IMR-90 (cell line): ENCODE measurements around the gene PRR27. TPM values are rescaled to one million over a fixed set of nuclear protein-coding genes. Genes with fewer than 3 reads are reported as not detected.

Experiments used
- ATAC-seq: fragments of 200-7000 bp; cut with Tn5 transposase; 2 replicates; pipeline ENCODE4 v1.9.1; 2020; ENCODE audit warnings: low read depth, mild to moderate bottlenecking, moderate library complexity
- BruUV-seq: library from RNA; stranded (reverse); fragments of 400-500 nt; replicated peaks from 2 replicates; lab custom pipeline; 2021; lab: Mats Ljungman, UMichigan
- CTCF ChIA-PET: fragments of 300-600 bp; formaldehyde crosslinking; extraction: SDS; loops from one replicate; lab custom pipeline; 2021; ENCODE audit warnings: antibody characterized with exemption; lab: Yijun Ruan, JAX
- POLR2A ChIA-PET: fragments of 300-600 bp; sonication (Branson Sonifier 250); formaldehyde crosslinking; loops from one replicate; lab custom pipeline; 2022; ENCODE audit warnings: antibody characterized with exemption; ENCODE audit not compliant: unreplicated experiment; lab: Charles Lee
- DNase-seq: peaks from one replicate; pipeline ENCODE4 v3.0.0; 2013
- H2AFZ ChIP-seq: replicated peaks from 2 replicates; pipeline ENCODE3; 2013; ENCODE audit warnings: low read length, mild to moderate bottlenecking; ENCODE audit not compliant: poor library complexity
- H2AK5ac ChIP-seq: 2 replicates; pipeline ENCODE4 v1.6.1; 2013; ENCODE audit warnings: low read depth, low read length, inconsistent platforms
- H2AK9ac ChIP-seq: replicated peaks from 2 replicates; pipeline ENCODE3; 2013; ENCODE audit warnings: mild to moderate bottlenecking, low read depth, low read length, moderate library complexity; ENCODE audit not compliant: poor library complexity
- H2BK120ac ChIP-seq: 2 replicates; pipeline ENCODE4 v1.6.1; 2013; ENCODE audit warnings: low read depth, low read length, inconsistent platforms
- H2BK15ac ChIP-seq: 3 replicates; pipeline ENCODE4 v1.6.1; 2013; ENCODE audit warnings: low read depth, low read length, inconsistent platforms
- H2BK20ac ChIP-seq: 2 replicates; pipeline ENCODE4 v1.6.1; 2013; ENCODE audit warnings: low read depth, mild to moderate bottlenecking, inconsistent platforms, low read length, moderate library complexity
- H2BK5ac ChIP-seq: 2 replicates; pipeline ENCODE4 v1.6.1; 2013; ENCODE audit warnings: mild to moderate bottlenecking, low read depth, low read length, inconsistent platforms; ENCODE audit not compliant: poor library complexity, severe bottlenecking
- H3K14ac ChIP-seq: replicated peaks from 2 replicates; pipeline ENCODE4 v1.6.1; 2013; ENCODE audit warnings: low read depth, low read length, inconsistent platforms
- H3K18ac ChIP-seq: 2 replicates; pipeline ENCODE4 v1.6.1; 2013; ENCODE audit warnings: low read depth, low read length, control low read depth
- H3K23ac ChIP-seq: 2 replicates; pipeline ENCODE4 v1.6.1; 2013; ENCODE audit warnings: low read depth, low read length, inconsistent platforms
- H3K27ac ChIP-seq: 2 replicates; pipeline ENCODE4 v1.5.1; 2013; ENCODE audit warnings: mild to moderate bottlenecking, control low read depth, low read length; ENCODE audit not compliant: insufficient read depth
- H3K27me3 ChIP-seq: 2 replicates; pipeline ENCODE4 v1.6.1; 2013; ENCODE audit warnings: low read length; ENCODE audit not compliant: control insufficient read depth, insufficient read depth
- H3K36me3 ChIP-seq: 2 replicates; pipeline ENCODE4 v1.6.1; 2013; ENCODE audit warnings: low read length, mixed read lengths; ENCODE audit not compliant: control insufficient read depth, insufficient read depth
- H3K4ac ChIP-seq: 2 replicates; pipeline ENCODE4 v1.6.1; 2013; ENCODE audit warnings: low read depth, low read length, inconsistent platforms
- H3K4me1 ChIP-seq: 2 replicates; pipeline ENCODE4 v1.6.1; 2013; ENCODE audit warnings: low read length, mixed read lengths; ENCODE audit not compliant: control insufficient read depth, insufficient read depth
- H3K4me2 ChIP-seq: 2 replicates; pipeline ENCODE4 v1.6.1; 2013; ENCODE audit warnings: low read depth, mild to moderate bottlenecking, control low read depth, low read length, moderate library complexity
- H3K4me3 ChIP-seq: 2 replicates; pipeline ENCODE4 v1.5.1; 2013; ENCODE audit warnings: low read depth, mild to moderate bottlenecking, control low read depth, low read length, moderate library complexity; ENCODE audit not compliant: insufficient read depth
- H3K56ac ChIP-seq: 2 replicates; pipeline ENCODE4 v1.6.1; 2013; ENCODE audit warnings: low read length, inconsistent platforms; ENCODE audit not compliant: insufficient read depth; ENCODE audit errors: extremely low read depth
- H3K79me1 ChIP-seq, 2 experiments: 2 replicates each; pipeline ENCODE4 v1.6.1; 2013; ENCODE audit warnings: low read length in 2 of 2, inconsistent platforms in 1 of 2, low read depth in 1 of 2
- H3K9ac ChIP-seq: 2 replicates; pipeline ENCODE4 v1.6.1; 2013; ENCODE audit warnings: low read depth, low read length, control low read depth
- H3K9me1 ChIP-seq: 2 replicates; pipeline ENCODE4 v1.6.1; 2013; ENCODE audit warnings: low read length, inconsistent platforms; ENCODE audit not compliant: insufficient read depth
- H3K9me3 ChIP-seq: 2 replicates; pipeline ENCODE4 v1.6.1; 2013; ENCODE audit warnings: low read length; ENCODE audit not compliant: control insufficient read depth, insufficient read depth
- H4K20me1 ChIP-seq: 2 replicates; pipeline ENCODE4 v1.6.1; 2013; ENCODE audit warnings: low read length, inconsistent platforms; ENCODE audit not compliant: insufficient read depth
- H4K5ac ChIP-seq: 2 replicates; pipeline ENCODE4 v1.6.1; 2013; ENCODE audit warnings: mild to moderate bottlenecking, low read depth, low read length, control low read depth
- H4K8ac ChIP-seq, 2 experiments: 2 replicates each; pipeline ENCODE4 v1.6.1; 2013; ENCODE audit warnings: low read depth in 2 of 2, low read length in 2 of 2, control low read depth in 1 of 2, inconsistent platforms in 1 of 2
- H4K91ac ChIP-seq: 2 replicates; pipeline ENCODE4 v1.6.1; 2013; ENCODE audit warnings: low read depth, low read length, inconsistent platforms; ENCODE audit not compliant: insufficient read depth
- BHLHE40 ChIP-seq: fragments of 150-350 bp; IDR thresholded peaks from 2 replicates; pipeline ENCODE4 v1.6.1; 2016; ENCODE audit warnings: mild to moderate bottlenecking, low read depth, low read length
- ELK1 ChIP-seq: fragments of 150-350 bp; IDR thresholded peaks from 2 replicates; pipeline ENCODE4 v1.6.1; 2016; ENCODE audit warnings: low read depth, mild to moderate bottlenecking, low read length, moderate library complexity, borderline replicate concordance
- FOS ChIP-seq: fragments of 150-350 bp; IDR thresholded peaks from 2 replicates; pipeline ENCODE4 v1.6.1; 2016; ENCODE audit warnings: low read depth, low read length
- MAFK ChIP-seq: IDR thresholded peaks from 2 replicates; pipeline ENCODE4 v1.6.1; 2012; ENCODE audit warnings: low read depth, low read length, improper control_type of control experiment
- MAZ ChIP-seq: IDR thresholded peaks from 2 replicates; pipeline ENCODE4 v1.6.1; 2012; ENCODE audit warnings: low read depth, mild to moderate bottlenecking, low read length, improper control_type of control experiment, moderate library complexity, borderline replicate concordance
- MXI1 ChIP-seq: IDR thresholded peaks from 2 replicates; pipeline ENCODE4 v1.6.1; 2012; ENCODE audit warnings: low read depth, mild to moderate bottlenecking, low read length, moderate library complexity, borderline replicate concordance
- NFE2L2 ChIP-seq: fragments of 150-350 bp; IDR thresholded peaks from 2 replicates; pipeline ENCODE4 v1.6.1; 2016; ENCODE audit warnings: low read depth, mild to moderate bottlenecking, low read length
- POLR2A ChIP-seq: IDR thresholded peaks from 2 replicates; pipeline ENCODE4 v1.6.1; 2012; ENCODE audit warnings: mild to moderate bottlenecking, low read depth, low read length
- RAD21 ChIP-seq: IDR thresholded peaks from 2 replicates; pipeline ENCODE4 v1.6.1; 2012; ENCODE audit warnings: low read length, improper control_type of control experiment
- WGBS, 2 experiments: methylation state at CpG; one replicate each; pipeline versions ENCODE4 v1.1.5 to v1.1.7; 2013; ENCODE audit warnings: missing lambda C conversion rate in 2 of 2; ENCODE audit not compliant: insufficient read length in 1 of 2; ENCODE audit errors: extremely low coverage in 2 of 2; 5-methylcytosine and 5-hydroxymethylcytosine counted together
- dilution Hi-C: fragments of 300-500 bp; cut with HindIII; formaldehyde crosslinking; loops from one replicate; pipeline ENCODE4 v1.14.3; 2018; ENCODE audit warnings: low sequenced_read_pairs; ENCODE audit not compliant: unreplicated experiment
- in situ Hi-C: fragments of 300-500 bp; cut with MboI; formaldehyde crosslinking; loops from 3 replicates; pipeline ENCODE4 v1.14.3; 2019; ENCODE audit warnings: low sequenced_read_pairs, inconsistent platforms, mixed read lengths
- intact Hi-C: fragments of 100-400 bp; cut with micrococcal nuclease; formaldehyde crosslinking; loops from 2 replicates; pipeline ENCODE4 v1.10.0; 2022
- polyA plus RNA-seq, 3 experiments: library from polyadenylated mRNA; depleted of rRNA; stranded (reverse); fragments of >200 nt; gene quantifications; 2 replicates each; pipeline ENCODE4 v1.2.3, GENCODE V29; 2012; ENCODE audit warnings: low replicate concordance in 1 of 3
- total RNA-seq: library from RNA; depleted of rRNA; stranded (reverse); fragments of >200 nt; gene quantifications from 2 replicates; pipeline ENCODE4 v1.2.3, GENCODE V29; 2012
- TF ChIP-seq, protein P1 (sequence below): fragments of 150-350 bp; IDR thresholded peaks from 2 replicates; pipeline ENCODE4 v1.6.1; 2017; ENCODE audit warnings: mild to moderate bottlenecking, antibody characterized with exemption, low read length, low read depth

Gene PRR27
- total and polyA plus RNA-seq, 2 of the 4 experiments (the other 2 are of a cell fraction), result not detected

GRCh38 chr4:70133473-70133872 lies 20.6 kb upstream of the PRR27 start:
- ATAC-seq, result no peak
- DNase-seq, result no peak
- H3K23ac ChIP-seq, result no peak overlapping the region
- no peak overlapping the region for H3K14ac ChIP-seq
- no peaks in the 10 kb centered on the region for H3K79me1 ChIP-seq
- no peak overlapping the region for H2BK5ac ChIP-seq
- no peak overlapping the region for H2AK5ac ChIP-seq
- no peak overlapping the region for H3K9ac ChIP-seq
- WGBS, 2 experiments, result 60% methylated on average over 6 of the region's 15 CpGs; no CpG with 5 or more reads in 1 of the 2 experiments
- H2AFZ ChIP-seq, result no peak overlapping the region
- ChIA-PET CTCF (no interaction called here), POLR2A (no interaction called here)
- no peak overlapping the region for H2AK9ac ChIP-seq
- H3K18ac ChIP-seq, result no peak overlapping the region
- no peak overlapping the region for H2BK15ac ChIP-seq
- in situ Hi-C loops (no loop called here), dilution Hi-C loops (no loop called here), intact Hi-C loops (no loop called here)
- no peaks in the 10 kb centered on the region for H3K9me1 ChIP-seq
- TF ChIP-seq POLR2A (no peak), MXI1 (no peak), NFE2L2 (no peak), ELK1 (no peak), MAFK (no peak), RAD21 (no peak), FOS (no peak), BHLHE40 (no peak), MAZ (no peak)
- TF ChIP-seq, protein P1, sequence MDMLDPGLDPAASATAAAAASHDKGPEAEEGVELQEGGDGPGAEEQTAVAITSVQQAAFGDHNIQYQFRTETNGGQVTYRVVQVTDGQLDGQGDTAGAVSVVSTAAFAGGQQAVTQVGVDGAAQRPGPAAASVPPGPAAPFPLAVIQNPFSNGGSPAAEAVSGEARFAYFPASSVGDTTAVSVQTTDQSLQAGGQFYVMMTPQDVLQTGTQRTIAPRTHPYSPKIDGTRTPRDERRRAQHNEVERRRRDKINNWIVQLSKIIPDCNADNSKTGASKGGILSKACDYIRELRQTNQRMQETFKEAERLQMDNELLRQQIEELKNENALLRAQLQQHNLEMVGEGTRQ, result no peak
- H3K27me3 ChIP-seq, result no peaks in the 10 kb centered on the region
- no peak overlapping the region for H3K56ac ChIP-seq
- H3K27ac ChIP-seq, result no peak overlapping the region
- no peak overlapping the region for H4K8ac ChIP-seq
- no TSS peak for BruUV-seq
- H3K9me3 ChIP-seq, result no peaks in the 10 kb centered on the region
- no peaks in the 10 kb centered on the region for H3K4me1 ChIP-seq
- H2BK20ac ChIP-seq, result no peak overlapping the region
- H4K20me1 ChIP-seq, result no peaks in the 10 kb centered on the region
- H4K91ac ChIP-seq, result no peak overlapping the region
- no peak overlapping the region for H4K5ac ChIP-seq
- H3K4ac ChIP-seq, result no peak overlapping the region
- no peak overlapping the region for H3K4me3 ChIP-seq
- no peak overlapping the region for H3K4me2 ChIP-seq
- no peak overlapping the region for H2BK120ac ChIP-seq
- H3K36me3 ChIP-seq, result no peaks in the 10 kb centered on the region
